Calu3 (cell line): ENCODE data around the gene FAR2. TPM values are rescaled to one million over a fixed set of nuclear protein-coding genes. Genes with fewer than 3 reads are reported as not detected.

Source experiments
- BruUV-seq: library from RNA; stranded (reverse); fragments of 400-500 nt; replicated peaks from 2 replicates; lab custom pipeline; 2021; lab: Mats Ljungman, UMichigan
- CTCF ChIA-PET: fragments of 300-600 bp; sonication (Branson Sonifier 250); formaldehyde crosslinking; loops from one replicate; lab custom pipeline; 2022; ENCODE audit warnings: antibody characterized with exemption; lab: Charles Lee
- DNase-seq: peaks from one replicate; pipeline ENCODE4 v3.0.0; 2022
- H3K27ac Mint-ChIP-seq: one replicate; pipeline ENCODE4 v1.8.0; 2022; ENCODE audit warnings: mixed read lengths; ENCODE audit not compliant: unreplicated experiment
- H3K27me3 Mint-ChIP-seq: one replicate; pipeline ENCODE4 v1.8.0; 2022; ENCODE audit warnings: mixed read lengths; ENCODE audit not compliant: unreplicated experiment
- H3K36me3 Mint-ChIP-seq: one replicate; pipeline ENCODE4 v1.8.0; 2022; ENCODE audit warnings: mild to moderate bottlenecking, moderate library complexity, mixed read lengths; ENCODE audit not compliant: insufficient read depth, unreplicated experiment
- H3K4me1 Mint-ChIP-seq: one replicate; pipeline ENCODE4 v1.8.0; 2022; ENCODE audit warnings: mild to moderate bottlenecking, low read depth, mixed read lengths; ENCODE audit not compliant: unreplicated experiment
- H3K4me3 Mint-ChIP-seq: one replicate; pipeline ENCODE4 v1.8.0; 2022; ENCODE audit warnings: mild to moderate bottlenecking, low read depth, moderate library complexity, mixed read lengths; ENCODE audit not compliant: unreplicated experiment
- H3K9me3 Mint-ChIP-seq: one replicate; pipeline ENCODE4 v1.8.0; 2022; ENCODE audit warnings: low read depth, mixed read lengths; ENCODE audit not compliant: unreplicated experiment
- CTCF ChIP-seq: fragments of 200-600 bp; IDR thresholded peaks from one replicate; pipeline ENCODE4 v1.8.0; 2022; ENCODE audit warnings: antibody characterized with exemption; ENCODE audit not compliant: unreplicated experiment
- intact Hi-C: fragments of 100-400 bp; cut with micrococcal nuclease; formaldehyde crosslinking; loops from one replicate; pipeline ENCODE4 v1.10.0; 2022; ENCODE audit not compliant: unreplicated experiment
- total RNA-seq: library from RNA; stranded (reverse); gene quantifications from 2 replicates; pipeline ENCODE4 v1.2.3, GENCODE V29; 2022

The FAR2 gene
- total RNA-seq, 1 experiment from 2014 or later: 24.0 TPM

GRCh38 chr12:29337325-29337724 lies 188.2 kb downstream of the FAR2 start:
- no peaks in the 10 kb centered on the region for H3K4me1 Mint-ChIP-seq
- no peak for TF ChIP-seq CTCF
- no peaks in the 10 kb centered on the region for H3K9me3 Mint-ChIP-seq
- no peak overlapping the region for H3K27ac Mint-ChIP-seq
- no peaks in the 10 kb centered on the region for H3K27me3 Mint-ChIP-seq
- CTCF ChIA-PET: no interaction called here
- DNase-seq: no peak
- intact Hi-C loops: no loop called here
- H3K4me3 Mint-ChIP-seq: no peak overlapping the region
- H3K36me3 Mint-ChIP-seq: peaks cover 23% of the 10 kb centered on the region
- BruUV-seq: no TSS peak

- Mint-ChIP-seq H3K27ac (no peak overlapping the region), H3K36me3 (peaks cover 20% of the 10 kb centered on the region), H3K4me1 (no peaks in the 10 kb centered on the region), H3K4me3 (no peak overlapping the region), H3K9me3 (no peaks in the 10 kb centered on the region), H3K27me3 (no peaks in the 10 kb centered on the region)
- no peak for TF ChIP-seq CTCF
- no peak for DNase-seq
- intact Hi-C loops: no loop called here
- CTCF ChIA-PET: interaction anchor here (0.5 kb wide), 1 partner anchor 341 kb away, joined by 3 read pairs; no protein-coding TSS in a partner anchor
- no TSS peak for BruUV-seq
These were observed 194.1 kb downstream of the FAR2 start for GRCh38 chr12:29343022-29343799.

- CTCF ChIA-PET: no interaction called here
- H3K4me3 Mint-ChIP-seq: no peak overlapping the region
- intact Hi-C loops: no loop called here
- peaks cover 9% of the 10 kb centered on the region for H3K36me3 Mint-ChIP-seq
- H3K9me3 Mint-ChIP-seq: no peaks in the 10 kb centered on the region
- DNase-seq: no peak
- BruUV-seq: no TSS peak
- no peaks in the 10 kb centered on the region for H3K4me1 Mint-ChIP-seq
- no peak for TF ChIP-seq CTCF
- no peaks in the 10 kb centered on the region for H3K27me3 Mint-ChIP-seq
- no peak overlapping the region for H3K27ac Mint-ChIP-seq
These were observed 197.8 kb downstream of the FAR2 start for GRCh38 chr12:29346769-29347421.

- H3K36me3 Mint-ChIP-seq: no peaks in the 10 kb centered on the region
- intact Hi-C loops: loop anchor here (10.0 kb wide), 1 partner anchor 65 kb away; no protein-coding TSS in a partner anchor
- no peaks in the 10 kb centered on the region for H3K4me1 Mint-ChIP-seq
- H3K27me3 Mint-ChIP-seq: no peaks in the 10 kb centered on the region
- H3K27ac Mint-ChIP-seq: no peak overlapping the region
- H3K9me3 Mint-ChIP-seq: no peaks in the 10 kb centered on the region
- CTCF ChIA-PET: no interaction called here
- no peak for DNase-seq
- no TSS peak for BruUV-seq
- H3K4me3 Mint-ChIP-seq: no peak overlapping the region
- TF ChIP-seq CTCF: no peak
These were observed 201.0 kb downstream of the FAR2 start for GRCh38 chr12:29350080-29350479.
